Adrenal gland (tissue), 12 donors: ENCODE data around the gene ACHE. TPM values are rescaled to one million over a fixed set of nuclear protein-coding genes. Genes with fewer than 3 reads are reported as not detected.

ENCODE experiments used
- DNase-seq, 7 donors: peaks; one replicate each; pipeline ENCODE4 v3.0.0-alpha.2; 2019 to 2020
- H3K27ac ChIP-seq, 5 donors: fragments of 200-600 bp; sonication (generic) in 4 of 5; 1 replicate in 3 of 5; 2 replicates in 2 of 5; pipeline versions ENCODE4 v1.5.1 to v1.8.0; 2016 to 2020; ENCODE audit warnings: mild to moderate bottlenecking in 1 of 5
- H3K27me3 ChIP-seq: fragments of 200-600 bp; 2 replicates; pipeline ENCODE4 v1.8.0; 2021
- H3K36me3 ChIP-seq, 2 donors: fragments of 200-600 bp; replicated peaks in 1 of 2; 1 replicate in 1 of 2; 2 replicates in 1 of 2; pipeline versions ENCODE4 v1.5.1 to v1.8.0; 2018 to 2022
- H3K4me1 ChIP-seq, 2 donors: fragments of 200-600 bp; replicated peaks in 1 of 2; 1 replicate in 1 of 2; 2 replicates in 1 of 2; pipeline versions ENCODE4 v1.5.1 to v1.8.0; 2018 to 2021
- H3K4me3 ChIP-seq, 4 donors: fragments of 200-600 bp; sonication (generic) in 3 of 4; one replicate each; pipeline ENCODE4 v1.5.1; 2016 to 2018
- H3K9me3 ChIP-seq, 3 donors: fragments of 200-600 bp; sonication (generic) in 1 of 3; replicated peaks in 1 of 3; 1 replicate in 2 of 3; 2 replicates in 1 of 3; pipeline versions ENCODE4 v1.5.1 to v1.8.0; 2016 to 2021
- POLR2A ChIP-seq, 2 donors: fragments of 450-650 bp; IDR thresholded peaks; one replicate each; pipeline ENCODE4 v1.6.1; 2017; ENCODE audit warnings: antibody characterized with exemption in 2 of 2, mild to moderate bottlenecking in 2 of 2, moderate library complexity in 1 of 2
- WGBS, 4 donors: extraction: QIAGEN DNeasy Blood & Tissue Kit in 2 of 4; methylation state at CpG; one replicate each; pipeline versions ENCODE4 v1.1.5 to v1.1.7; 2013 to 2017; 5-methylcytosine and 5-hydroxymethylcytosine counted together
- intact Hi-C, 2 donors: fragments of 100-400 bp; cut with DNase I; formaldehyde crosslinking; loops; one replicate each; pipeline versions ENCODE4 v1.14.1 to v1.15.0; 2022 to 2023
- microRNA-seq, 3 donors: library from miRNA; unstranded; fragments of <30 nt; microRNA quantifications; one replicate each; pipeline ENCODE4, GENCODE V29; 2017 to 2020
- polyA plus RNA-seq, 3 donors: library from polyadenylated mRNA; stranded (reverse); fragments of 200-250 nt in 2 of 3; fragments of 350-450 nt in 1 of 3; fragmentation: Illumina TruSeq in 1 of 3; extraction: RNeasy Lipid Tissue Mini Kit (QIAGEN cat#74804) in 1 of 3; gene quantifications; one replicate each; pipeline ENCODE4 v1.2.3, GENCODE V29; 2013 to 2014
- small RNA-seq, 2 donors: library from RNA; depleted of rRNA; stranded (forward); fragments of <200 nt; gene quantifications; one replicate each; pipeline ENCODE3, GENCODE V24; 2016
- total RNA-seq, 9 donors: library from RNA; depleted of rRNA in 4 of 9; stranded (reverse); fragments of >200 nt in 4 of 9; fragments of 120-200 nt in 1 of 9; fragmentation: NEBNext Ultra II Directional in 1 of 9; extraction: Animal tissue kit (Norgen Biotek cat#: 25700) in 1 of 9; gene quantifications; one replicate each; pipeline versions ENCODE4 v1.1.0 to v1.2.4, GENCODE V29; 2013 to 2023
- TF ChIP-seq, protein P1 (sequence below), 6 experiments: fragments of 450-650 bp in 4 of 6; fragments of 200-600 bp in 2 of 6; sonication (generic) in 1 of 6; IDR thresholded peaks; 1 replicate in 5 of 6; 2 replicates in 1 of 6; pipeline versions ENCODE4 v1.5.1 to v1.8.0; 2016 to 2021; ENCODE audit warnings: antibody characterized with exemption in 6 of 6, mild to moderate bottlenecking in 2 of 6, moderate library complexity in 1 of 6
- donor health status: healthy with polysubstance abuse.
- donor health status: Bipolar disorder and iron deficiency.
- donor health status: DM: yes; HTN: yes; CAD: no.
- donor health status: DM: no; HTN: no; CAD: no.
- donor health status: DM: no; HTN: no; CAD: no.
- donor health status: DM: yes; HTN: yes; CAD: no.

ACHE gene
- total and polyA plus RNA-seq, 12 donors: 0.26 to 10.2 (median 2.1) TPM

DNA sequence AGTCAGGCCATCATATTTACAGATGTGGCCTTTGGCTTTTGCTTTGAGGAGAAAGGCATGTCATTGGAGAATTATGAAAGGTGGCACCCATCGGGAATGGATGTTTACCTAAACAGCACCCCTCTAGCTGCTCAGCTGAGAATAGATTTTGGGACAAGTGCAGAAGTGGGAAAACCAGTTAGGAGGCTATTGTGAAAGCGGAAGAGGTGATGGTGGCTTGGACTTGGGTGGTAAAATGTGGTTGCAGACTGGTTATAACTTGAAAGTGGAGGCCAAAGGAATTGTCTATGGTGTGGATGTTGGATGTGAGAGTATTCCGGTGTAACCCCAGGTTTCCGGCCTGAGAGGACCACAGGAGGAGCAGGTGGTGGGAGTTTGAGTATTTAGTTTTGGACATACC, 48.3 kb downstream of the ACHE start:
- no peak for TF ChIP-seq POLR2A (IDR thresholded peaks at IDR 0.05)
- TF ChIP-seq, protein P1, sequence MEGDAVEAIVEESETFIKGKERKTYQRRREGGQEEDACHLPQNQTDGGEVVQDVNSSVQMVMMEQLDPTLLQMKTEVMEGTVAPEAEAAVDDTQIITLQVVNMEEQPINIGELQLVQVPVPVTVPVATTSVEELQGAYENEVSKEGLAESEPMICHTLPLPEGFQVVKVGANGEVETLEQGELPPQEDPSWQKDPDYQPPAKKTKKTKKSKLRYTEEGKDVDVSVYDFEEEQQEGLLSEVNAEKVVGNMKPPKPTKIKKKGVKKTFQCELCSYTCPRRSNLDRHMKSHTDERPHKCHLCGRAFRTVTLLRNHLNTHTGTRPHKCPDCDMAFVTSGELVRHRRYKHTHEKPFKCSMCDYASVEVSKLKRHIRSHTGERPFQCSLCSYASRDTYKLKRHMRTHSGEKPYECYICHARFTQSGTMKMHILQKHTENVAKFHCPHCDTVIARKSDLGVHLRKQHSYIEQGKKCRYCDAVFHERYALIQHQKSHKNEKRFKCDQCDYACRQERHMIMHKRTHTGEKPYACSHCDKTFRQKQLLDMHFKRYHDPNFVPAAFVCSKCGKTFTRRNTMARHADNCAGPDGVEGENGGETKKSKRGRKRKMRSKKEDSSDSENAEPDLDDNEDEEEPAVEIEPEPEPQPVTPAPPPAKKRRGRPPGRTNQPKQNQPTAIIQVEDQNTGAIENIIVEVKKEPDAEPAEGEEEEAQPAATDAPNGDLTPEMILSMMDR (IDR thresholded peaks at IDR 0.05): no peak
- Histone ChIP-seq H3K36me3 (no peaks in the 10 kb centered on the region), H3K4me1 (peaks cover 3 to 7% of the 10 kb centered on the region in 2 donors), H3K27ac (no peak overlapping the region), H3K4me3 (no peak overlapping the region), H3K27me3 (no peaks in the 10 kb centered on the region), H3K9me3 (no peaks in the 10 kb centered on the region)
- no peak for DNase-seq
- intact Hi-C loops: no loop called here
- 95 to 100% (median 96%) methylated on average over 4 of the region's 4 CpGs for WGBS, 4 donors

DNA sequence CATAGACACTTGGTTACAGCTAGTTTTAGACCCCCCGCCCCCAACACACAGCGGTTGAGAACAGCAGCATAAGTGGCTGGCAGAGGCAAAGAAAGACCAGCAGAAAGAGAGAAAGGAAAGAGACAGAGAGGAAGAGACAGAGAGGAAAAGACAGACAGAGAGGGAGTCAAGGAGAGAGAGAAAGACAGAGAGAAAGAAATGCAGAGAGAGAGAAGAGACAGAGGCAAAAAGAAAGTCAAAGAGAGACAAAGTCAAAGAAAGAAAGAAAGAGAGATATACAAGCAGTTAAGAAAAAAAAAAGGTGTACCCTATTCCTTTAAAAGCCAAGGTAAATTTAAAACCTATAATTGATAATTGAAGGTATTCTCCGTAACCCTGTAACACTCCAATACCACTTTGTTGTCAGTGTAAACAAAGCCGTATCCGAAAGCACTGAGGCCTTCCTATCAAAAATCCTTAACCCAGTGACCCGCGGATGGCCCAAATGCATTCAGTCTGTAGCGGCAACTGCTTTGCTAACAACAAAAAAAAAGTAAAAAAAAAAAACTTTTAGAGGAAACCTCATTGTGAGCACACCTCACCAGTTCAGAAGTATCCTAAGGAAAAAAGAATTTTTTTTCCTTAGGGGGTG, 55.1 kb downstream of the ACHE start:
- peak overlapping the region in 3 of 5 donors; percentile 31 to 47 (median 47) for H3K27ac ChIP-seq
- WGBS, 4 donors: 47 to 56% (median 52%) methylated on average over 8 of the region's 8 CpGs
- no peaks in the 10 kb centered on the region for H3K27me3 ChIP-seq
- no peaks in the 10 kb centered on the region for H3K9me3 ChIP-seq
- intact Hi-C loops: no loop called here
- H3K36me3 ChIP-seq: no peaks in the 10 kb centered on the region
- no peak for TF ChIP-seq POLR2A (IDR thresholded peaks at IDR 0.05)
- TF ChIP-seq, protein P1 (IDR thresholded peaks at IDR 0.05): no peak
- no peak overlapping the region for H3K4me3 ChIP-seq
- no peak for DNase-seq
- H3K4me1 ChIP-seq: peaks cover 7 to 12% of the 10 kb centered on the region in 2 donors

Small RNA genes within 50 kb of the gene (microRNA-seq; reads per million reads assigned to microRNA genes)
- gene MIR6875: 0 to 0.57 (median 0.45) reads per million in 3 donors

Small RNA genes within 50 kb of the gene (small RNA-seq; reads per million reads assigned to genes)
- gene RN7SL549P (0 reads per million in 2 donors), gene RPS29P15 (0 reads per million in 2 donors)

Other genes with a start within 250 kb of the ACHE start
- 1 to 10 TPM in 4 of 9 donors, not detected in 5; 1.7 to 3.8 (median 2.1) TPM for gene ACTL6B, start 239.4 kb downstream of the ACHE start, total RNA-seq
- gene ACTL6B, start 239.4 kb downstream of the ACHE start, polyA plus RNA-seq: 1 to 10 TPM in 2 of 3 donors, under 1 TPM in 1; 0.64 to 5.1 (median 2.5) TPM
- 100 to 1,000 TPM in 8 of 9 donors, 10 to 100 TPM in 1; 54.1 to 365 (median 279) TPM for gene GNB2, start 222.1 kb downstream of the ACHE start, total RNA-seq
- 100 to 1,000 TPM; 105 to 139 (median 105) TPM for gene GNB2, start 222.1 kb downstream of the ACHE start, polyA plus RNA-seq
- gene GIGYF1, start 201.6 kb downstream of the ACHE start, total RNA-seq: 10 to 100 TPM; 15.9 to 62.2 (median 23.9) TPM
- gene GIGYF1, start 201.6 kb downstream of the ACHE start, polyA plus RNA-seq: 100 to 1,000 TPM in 1 of 3 donors, 10 to 100 TPM in 1, 1 to 10 TPM in 1; 5.4 to 167 (median 49.8) TPM
- gene POP7, start 189.8 kb downstream of the ACHE start, total RNA-seq: 10 to 100 TPM in 8 of 9 donors, 1 to 10 TPM in 1; 8.7 to 60.9 (median 35.1) TPM
- 10 to 100 TPM; 24.8 to 48.5 (median 27.1) TPM for gene POP7, start 189.8 kb downstream of the ACHE start, polyA plus RNA-seq
- under 1 TPM in 1 of 9 donors, not detected in 8; 0.17 TPM for gene EPO, start 175.4 kb downstream of the ACHE start, total RNA-seq
- under 1 TPM in 1 of 3 donors, not detected in 2; 0.10 TPM for gene EPO, start 175.4 kb downstream of the ACHE start, polyA plus RNA-seq
- not detected for gene ZAN, start 162.3 kb downstream of the ACHE start, total RNA-seq
- gene ZAN, start 162.3 kb downstream of the ACHE start, polyA plus RNA-seq: not detected
- 100 to 1,000 TPM in 6 of 9 donors, 10 to 100 TPM in 3; 67.5 to 188 (median 111) TPM for gene EPHB4, start 68.4 kb downstream of the ACHE start, total RNA-seq
- gene EPHB4, start 68.4 kb downstream of the ACHE start, polyA plus RNA-seq: 10 to 100 TPM; 31.5 to 67.3 (median 37.2) TPM
- 10 to 100 TPM in 7 of 9 donors, 1 to 10 TPM in 2; 8.0 to 35.1 (median 19.7) TPM for gene SLC12A9, start 43.2 kb downstream of the ACHE start, total RNA-seq
- 10 to 100 TPM in 2 of 3 donors, 1 to 10 TPM in 1; 6.1 to 60.3 (median 34.6) TPM for gene SLC12A9, start 43.2 kb downstream of the ACHE start, polyA plus RNA-seq
- 100 to 1,000 TPM in 2 of 9 donors, 10 to 100 TPM in 6, 1 to 10 TPM in 1; 6.1 to 105 (median 70.7) TPM for gene TRIP6, start 28.5 kb downstream of the ACHE start, total RNA-seq
- gene TRIP6, start 28.5 kb downstream of the ACHE start, polyA plus RNA-seq: 10 to 100 TPM in 2 of 3 donors, 1 to 10 TPM in 1; 8.9 to 88.6 (median 67.6) TPM
- gene SRRT, start 20.8 kb downstream of the ACHE start, total RNA-seq: 100 to 1,000 TPM in 4 of 9 donors, 10 to 100 TPM in 5; 44.0 to 156 (median 70.7) TPM
- gene SRRT, start 20.8 kb downstream of the ACHE start, polyA plus RNA-seq: 100 to 1,000 TPM in 2 of 3 donors, 10 to 100 TPM in 1; 83.7 to 289 (median 226) TPM
- gene UFSP1, start 6.2 kb downstream of the ACHE start, total RNA-seq: 10 to 100 TPM in 1 of 9 donors, 1 to 10 TPM in 8; 2.8 to 12.7 (median 5.2) TPM
- 1 to 10 TPM; 2.5 to 6.8 (median 6.5) TPM for gene UFSP1, start 6.2 kb downstream of the ACHE start, polyA plus RNA-seq
- under 1 TPM in 3 of 9 donors, not detected in 6; 0.04 to 0.91 (median 0.38) TPM for gene MUC3A, start 53.6 kb upstream of the ACHE start, total RNA-seq
- gene MUC3A, start 53.6 kb upstream of the ACHE start, polyA plus RNA-seq: under 1 TPM; 0.05 to 0.17 (median 0.16) TPM
- gene MUC12, start 73.7 kb upstream of the ACHE start, total RNA-seq: 1 to 10 TPM in 1 of 9 donors, under 1 TPM in 4, not detected in 4; 0.07 to 1.2 (median 0.55) TPM
- 1 to 10 TPM in 2 of 3 donors, under 1 TPM in 1; 0.44 to 3.3 (median 3.0) TPM for gene MUC12, start 73.7 kb upstream of the ACHE start, polyA plus RNA-seq
- gene MUC17, start 124.2 kb upstream of the ACHE start, total RNA-seq: not detected
- gene MUC17, start 124.2 kb upstream of the ACHE start, polyA plus RNA-seq: not detected
- gene TRIM56, start 189.6 kb upstream of the ACHE start, total RNA-seq: 10 to 100 TPM; 10.6 to 57.3 (median 29.5) TPM
- 10 to 100 TPM in 2 of 3 donors, 1 to 10 TPM in 1; 8.3 to 24.1 (median 16.3) TPM for gene TRIM56, start 189.6 kb upstream of the ACHE start, polyA plus RNA-seq
- gene SERPINE1, start 231.2 kb upstream of the ACHE start, total RNA-seq: 100 to 1,000 TPM in 1 of 9 donors, 10 to 100 TPM in 6, 1 to 10 TPM in 2; 4.8 to 118 (median 18.8) TPM
- gene SERPINE1, start 231.2 kb upstream of the ACHE start, polyA plus RNA-seq: 10 to 100 TPM in 2 of 3 donors, 1 to 10 TPM in 1; 9.1 to 23.1 (median 23.0) TPM